LHCN-M2 (cell line): Measurements from ENCODE around the gene MAT2B. TPM values are rescaled to one million over a fixed set of nuclear protein-coding genes. Genes with fewer than 3 reads are reported as not detected.

ENCODE experiments used
- DNase-seq: peaks from one replicate; pipeline ENCODE4 v3.0.0-alpha.2; 2012; ENCODE audit warnings: low read depth
- total RNA-seq: library from RNA; depleted of rRNA; stranded (reverse); fragments of >200 nt; gene quantifications from 2 replicates; pipeline ENCODE4 v1.2.3, GENCODE V29; 2014; rRNA removed

The MAT2B gene
- total RNA-seq, 1 experiment from 2014 or later: 73.0 TPM

DNA sequence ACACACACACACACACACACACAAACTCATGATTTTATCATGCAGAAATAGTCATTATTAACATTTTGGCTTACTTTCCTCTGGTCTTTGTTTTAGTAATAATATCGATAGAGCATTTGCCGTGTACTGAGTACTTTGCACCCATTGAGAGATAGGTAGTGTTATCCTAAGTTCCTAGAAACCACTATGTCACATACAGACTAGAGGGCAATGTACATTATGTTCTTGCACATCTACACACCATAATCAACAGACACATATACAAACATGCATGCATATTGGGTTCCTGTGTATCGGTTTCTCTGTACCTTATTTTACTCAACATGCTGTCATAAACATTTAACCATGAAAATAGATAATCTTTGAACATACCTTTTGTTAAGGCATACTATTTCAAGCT is 45.7 kb downstream of the MAT2B start:
- DNase-seq: no peak

DNA sequence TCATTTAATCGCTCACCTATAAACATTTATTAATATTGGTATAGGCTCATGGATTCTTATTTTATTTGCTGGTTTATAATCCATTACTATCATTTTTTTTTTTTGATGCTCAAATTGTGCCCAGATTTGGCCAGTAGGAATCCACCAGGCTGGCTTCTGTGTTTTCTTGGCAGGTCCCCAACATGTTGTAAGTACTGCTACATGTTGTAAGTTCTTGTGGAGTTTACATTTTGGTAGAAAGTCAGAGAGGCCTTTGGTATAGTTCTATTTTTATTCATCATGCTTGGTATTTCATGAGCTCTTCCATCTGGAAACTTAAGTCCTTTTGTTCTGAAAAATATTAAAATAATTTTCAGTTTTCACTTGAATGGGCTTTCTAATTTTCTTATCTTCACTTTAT is 47.1 kb downstream of the MAT2B start:
- DNase-seq: no peak

DNA sequence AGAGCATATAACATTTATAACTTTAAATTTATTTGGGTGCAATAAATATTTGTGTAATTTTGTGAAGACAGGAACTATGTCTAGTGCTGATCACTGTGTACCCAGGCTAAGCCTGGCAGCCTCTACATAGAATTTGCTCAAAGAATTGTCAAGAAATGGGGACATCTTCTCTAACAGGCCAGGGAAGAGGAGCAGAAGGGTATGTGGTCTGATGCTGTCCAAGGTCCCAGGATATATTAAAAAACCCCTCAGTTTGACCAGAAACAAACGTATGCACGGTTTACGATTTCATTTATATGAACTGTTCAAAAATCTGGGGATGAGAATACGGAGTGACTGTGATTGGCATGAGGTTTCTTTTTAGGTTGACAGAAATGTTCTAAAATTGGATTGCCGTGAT is 55.9 kb downstream of the MAT2B start:
- no peak for DNase-seq

DNA sequence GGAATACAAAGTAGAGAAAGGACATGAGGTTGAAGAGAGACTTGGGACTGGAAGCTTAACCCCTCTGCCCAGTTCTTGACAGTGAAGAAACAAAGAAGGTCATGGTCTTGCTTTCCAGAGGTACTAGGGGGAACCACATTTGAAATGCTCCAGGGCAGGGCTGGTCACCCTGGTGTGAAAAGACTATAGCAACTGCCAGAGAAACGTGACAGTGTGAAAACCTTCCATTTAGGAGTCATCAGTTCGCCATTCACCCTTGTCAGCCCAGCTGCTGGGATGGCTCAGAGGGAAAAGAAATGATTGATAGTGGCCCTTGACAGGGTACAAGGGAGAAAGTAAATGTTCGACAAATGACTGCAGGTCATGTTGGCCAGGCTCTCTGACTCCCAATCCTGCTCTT is 56.7 kb downstream of the MAT2B start:
- DNase-seq: no peak

DNA sequence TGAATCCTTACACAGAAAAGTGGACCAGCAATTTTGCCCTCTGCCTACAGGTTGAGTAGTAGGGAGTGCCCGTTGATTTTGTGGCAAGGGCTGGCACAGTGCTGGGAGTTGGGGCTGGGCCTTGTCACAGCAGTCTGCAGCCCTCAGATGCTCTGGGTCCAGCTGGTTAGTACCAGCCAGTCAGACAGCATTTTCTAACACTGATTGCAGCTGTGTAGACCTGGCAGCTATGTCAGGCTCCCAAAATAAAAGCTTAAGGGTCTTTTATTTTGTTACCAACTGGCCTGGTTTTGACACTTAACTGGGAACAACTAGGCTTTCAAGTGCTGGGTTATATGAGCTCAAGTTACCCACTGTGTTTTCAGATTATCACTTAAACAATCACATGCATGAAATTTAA is 57.7 kb downstream of the MAT2B start:
- no peak for DNase-seq

DNA sequence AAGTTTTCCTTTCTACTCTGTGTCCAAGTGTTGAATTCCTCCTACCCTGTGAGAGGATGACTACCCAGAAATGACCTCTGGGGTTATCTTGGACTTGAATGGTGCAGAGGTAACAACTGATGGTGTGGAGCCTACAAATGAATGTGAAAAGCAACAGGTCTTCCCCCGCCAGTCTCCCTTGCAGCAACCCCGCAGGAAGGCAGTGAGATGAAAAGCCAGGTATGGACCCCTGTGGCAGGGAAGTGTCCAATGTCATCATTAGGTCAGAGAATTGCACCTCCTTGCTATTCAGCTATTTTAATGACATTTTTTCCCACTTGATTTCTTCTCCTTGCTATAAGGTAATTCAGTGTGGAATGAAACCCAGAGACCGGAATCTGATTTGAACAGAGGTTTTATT is 58.5 kb downstream of the MAT2B start:
- no peak for DNase-seq

- DNase-seq: peak; percentile 57
Observed at GRCh38 chr5:163564321-163564938, 59.0 kb downstream of the MAT2B start.

DNA sequence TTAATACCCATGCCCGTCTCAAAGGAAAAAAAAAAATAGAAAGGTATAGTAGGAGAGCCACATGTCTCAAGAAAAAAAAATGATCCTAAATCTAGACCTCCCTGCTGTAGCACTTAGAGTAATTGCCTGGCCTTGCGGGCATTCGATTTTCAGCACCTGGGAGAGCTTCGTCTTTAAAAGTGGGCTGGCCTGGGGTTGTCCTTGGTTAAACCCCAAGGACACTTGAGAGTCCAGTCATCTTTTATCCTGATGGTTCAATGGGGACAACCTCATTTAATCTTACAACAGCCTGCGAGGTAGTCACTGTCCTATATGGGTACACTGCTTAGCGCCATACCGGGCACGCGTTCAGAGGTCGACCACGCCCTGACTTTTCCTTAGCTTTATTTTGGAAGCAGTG is 60.1 kb downstream of the MAT2B start:
- no peak for DNase-seq

- peak; percentile 5 for DNase-seq
Observed at GRCh38 chr5:163565931-163566608, 60.7 kb downstream of the MAT2B start.

- DNase-seq: no peak
Observed at GRCh38 chr5:163566678-163567077, 61.3 kb downstream of the MAT2B start.

- no peak for DNase-seq
Observed at GRCh38 chr5:163567811-163568210, 62.4 kb downstream of the MAT2B start.

Other genes starting within 250 kb of the MAT2B start
- 259 and 279 TPM in 2 replicates for gene CCNG1, start 68.0 kb upstream of the MAT2B start, total RNA-seq
- 6.7 and 7.9 TPM in 2 replicates for gene NUDCD2, start 45.5 kb upstream of the MAT2B start, total RNA-seq
- 110 and 127 TPM in 2 replicates for gene HMMR, start 45.0 kb upstream of the MAT2B start, total RNA-seq